GM19193 (cell line): ENCODE results near the gene SSMEM1.

Experiments
- POLR2A ChIP-seq: IDR thresholded peaks from 4 replicates; pipeline ENCODE4 v1.6.1; 2011; ENCODE audit not compliant: insufficient read depth, insufficient read length; ENCODE audit errors: extremely low read depth

SSMEM1 gene

GRCh38 chr7:130227883-130228575, 20.4 kb downstream of the SSMEM1 start:
- no peak for TF ChIP-seq POLR2A

GRCh38 chr7:130228840-130229502, 21.3 kb downstream of the SSMEM1 start:
- TF ChIP-seq POLR2A = no peak

GRCh38 chr7:130231792-130232191, 24.1 kb downstream of the SSMEM1 start:
- TF ChIP-seq POLR2A = no peak

GRCh38 chr7:130232209-130232608, 24.5 kb downstream of the SSMEM1 start:
- TF ChIP-seq POLR2A = no peak

- TF ChIP-seq POLR2A = no peak
Observed at GRCh38 chr7:130234078-130234477, 26.4 kb downstream of the SSMEM1 start.

GRCh38 chr7:130240240-130240639, 32.6 kb downstream of the SSMEM1 start:
- no peak for TF ChIP-seq POLR2A

- no peak for TF ChIP-seq POLR2A
Observed at GRCh38 chr7:130242198-130243014, 34.7 kb downstream of the SSMEM1 start.

- TF ChIP-seq POLR2A = no peak
Observed at GRCh38 chr7:130254555-130254954, 46.9 kb downstream of the SSMEM1 start.

GRCh38 chr7:130256704-130257103, 49.0 kb downstream of the SSMEM1 start:
- no peak for TF ChIP-seq POLR2A

GRCh38 chr7:130258494-130259078, 50.9 kb downstream of the SSMEM1 start:
- no peak for TF ChIP-seq POLR2A

- no peak for TF ChIP-seq POLR2A
Observed at GRCh38 chr7:130262448-130262847, 54.8 kb downstream of the SSMEM1 start.

- no peak for TF ChIP-seq POLR2A
Observed at GRCh38 chr7:130263130-130263529, 55.5 kb downstream of the SSMEM1 start.
